Activated CD4-positive, alpha-beta T cell treated with anti-CD3 and anti-CD28 coated beads for 1 hour (primary cell): ENCODE data around the gene PACS2.

Experiments used
- DNase-seq: peaks from one replicate; pipeline ENCODE4 v3.0.0-alpha.2; 2020

The PACS2 gene

DNA sequence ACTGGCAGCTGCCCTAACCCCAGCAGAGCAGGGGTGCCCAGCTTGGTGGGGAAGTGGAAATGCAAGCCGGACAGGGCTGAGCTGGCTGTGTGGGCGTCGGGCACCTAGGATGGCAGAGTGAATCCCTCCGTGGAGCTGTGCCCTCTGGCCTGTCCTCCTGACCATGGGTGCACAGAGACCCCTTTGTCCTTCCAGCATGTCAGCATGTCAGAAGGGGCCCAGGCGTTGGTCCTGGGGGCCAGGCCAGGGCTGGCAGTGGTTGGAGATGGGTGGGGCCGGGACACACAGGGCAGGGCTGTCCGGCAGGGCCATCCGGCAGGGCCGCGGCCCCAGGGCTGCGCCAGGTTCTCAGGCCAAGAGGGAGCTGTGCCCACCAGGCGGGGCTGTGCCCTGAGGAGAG lies 75.0 kb downstream of the PACS2 start:
- no peak for DNase-seq

DNA sequence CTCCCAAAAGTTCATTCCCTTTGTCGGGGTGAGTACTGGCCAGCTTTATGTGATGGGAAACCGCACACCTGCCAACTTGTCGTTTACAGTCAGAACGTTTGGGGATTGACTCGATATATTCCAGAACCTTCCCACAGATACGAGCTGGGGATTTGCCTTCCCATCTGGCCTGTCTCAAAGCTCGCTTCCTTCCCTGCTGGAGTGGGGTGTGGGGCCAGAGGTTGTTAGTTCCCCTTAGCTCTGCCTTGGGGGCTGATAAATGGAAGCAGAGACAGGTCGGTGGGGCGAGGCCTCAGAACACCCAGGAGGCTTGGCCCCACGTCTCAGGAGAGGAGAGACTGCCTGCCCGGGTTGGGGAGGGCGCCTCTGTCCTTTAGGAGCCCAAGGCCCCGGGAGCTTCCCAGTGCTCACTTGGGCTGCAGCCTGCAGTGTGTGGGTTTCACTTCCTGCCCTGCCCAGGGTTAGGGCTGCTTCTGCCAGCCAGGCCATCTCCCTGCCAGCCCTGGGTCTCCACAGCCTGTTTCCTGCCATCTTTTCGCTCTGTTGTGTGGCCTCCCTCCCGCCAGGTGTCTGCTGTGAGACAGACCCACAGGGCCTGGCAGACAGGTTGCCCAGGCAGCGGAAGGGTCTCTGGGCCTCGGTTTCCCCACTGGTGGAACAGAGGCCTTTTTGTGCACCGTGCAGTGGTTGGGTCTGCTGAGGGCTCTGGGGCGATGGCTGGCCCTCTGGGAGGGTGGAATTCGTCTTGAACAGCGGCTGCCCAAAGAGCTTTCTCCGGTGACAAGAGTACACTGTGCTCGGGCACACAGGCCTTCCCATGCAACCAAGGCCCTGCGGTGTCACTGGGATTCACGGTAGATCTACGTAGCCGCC lies 75.7 kb downstream of the PACS2 start:
- no peak for DNase-seq

DNA sequence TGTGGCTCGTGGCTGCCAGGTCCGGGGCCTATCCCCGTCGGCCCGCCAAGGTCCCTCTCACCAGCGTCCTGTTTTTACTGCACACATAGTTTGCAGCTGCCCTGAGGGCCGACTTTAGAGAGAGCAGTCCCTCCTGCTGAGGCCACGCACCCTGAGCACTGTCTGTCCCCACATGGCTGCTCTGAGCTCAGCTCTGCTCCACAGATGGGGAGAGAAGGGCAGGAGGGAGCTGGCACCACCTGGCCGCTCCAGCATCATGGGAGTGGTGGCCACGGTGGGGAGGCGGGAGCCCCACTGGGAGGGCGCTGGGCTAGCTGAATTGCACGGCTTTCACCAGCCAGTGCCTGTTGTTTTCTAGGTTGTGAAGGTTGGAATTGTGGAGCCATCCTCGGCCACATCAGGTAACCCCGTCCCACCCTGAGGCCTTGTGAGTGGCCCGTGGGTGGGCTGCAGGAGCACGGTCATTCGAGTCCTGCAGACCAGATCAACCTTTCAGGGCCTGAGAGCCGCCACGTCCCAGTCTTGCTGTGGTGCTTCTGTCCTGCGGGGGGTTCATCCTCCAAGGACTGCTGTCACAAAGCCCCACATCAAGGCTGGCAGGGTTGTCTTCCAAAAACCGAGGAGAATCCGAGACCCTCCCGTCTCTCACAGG lies 76.4 kb downstream of the PACS2 start:
- DNase-seq, result no peak

DNA sequence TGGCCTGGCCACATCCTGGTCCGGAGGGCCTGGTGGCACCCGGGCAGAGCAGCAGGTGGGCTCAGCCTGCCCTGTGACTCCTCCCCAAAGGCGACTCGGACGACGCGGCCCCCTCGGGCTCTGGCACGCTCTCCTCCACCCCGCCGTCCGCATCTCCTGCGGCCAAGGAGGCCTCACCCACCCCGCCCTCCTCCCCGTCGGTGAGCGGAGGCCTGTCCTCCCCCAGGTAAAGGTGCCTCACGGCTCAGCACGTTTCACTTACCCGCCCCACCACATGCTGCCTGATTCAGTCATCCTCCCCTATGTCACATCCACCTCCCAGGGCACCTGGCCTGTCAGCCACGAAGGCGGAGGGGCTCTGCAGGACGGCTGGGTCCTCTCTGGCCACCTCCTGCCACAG lies 77.0 kb downstream of the PACS2 start:
- no peak for DNase-seq

DNA sequence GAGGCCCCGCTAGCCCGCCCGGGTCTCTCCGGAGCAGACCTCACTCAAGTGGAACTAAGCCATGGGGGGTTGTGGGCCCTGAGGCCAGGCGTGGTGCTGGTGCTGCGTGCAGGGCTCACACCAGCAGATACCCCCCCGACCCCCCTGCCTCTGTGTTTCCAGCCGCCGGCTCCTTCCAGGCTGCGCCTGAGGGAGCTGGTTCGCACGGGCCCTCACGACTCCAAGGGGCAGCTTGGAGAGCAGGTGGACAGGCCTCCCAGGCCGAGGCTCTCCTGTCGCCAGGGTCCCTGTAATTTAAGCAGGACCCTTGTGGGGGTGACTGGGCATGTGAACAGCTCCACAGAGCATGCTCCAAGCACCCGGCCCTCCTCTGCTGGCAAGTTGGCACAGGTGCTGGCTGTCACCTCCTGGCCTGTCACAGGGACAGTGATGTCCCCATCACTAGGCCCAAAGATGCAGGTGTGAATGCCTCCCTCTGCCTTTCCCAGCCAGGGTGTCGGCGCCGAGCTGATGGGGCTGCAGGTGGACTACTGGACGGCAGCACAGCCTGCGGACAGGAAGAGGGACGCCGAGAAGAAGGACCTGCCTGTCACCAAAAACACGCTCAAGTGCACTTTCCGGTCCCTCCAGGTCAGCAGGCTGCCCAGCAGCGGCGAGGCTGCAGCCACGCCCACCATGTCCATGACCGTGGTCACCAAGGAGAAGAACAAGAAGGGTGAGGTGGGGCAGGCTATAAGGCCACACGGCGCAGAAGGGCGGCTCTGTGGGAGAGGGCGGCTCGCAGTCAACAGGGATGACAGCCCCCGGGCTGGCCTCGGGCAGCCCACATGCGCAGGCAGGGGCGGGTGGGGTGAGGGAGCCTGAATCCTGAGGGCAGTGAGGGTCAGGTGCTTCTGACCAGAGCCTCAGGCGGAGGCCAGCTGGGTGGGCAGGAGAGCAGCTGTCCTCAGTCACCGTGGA lies 77.9 kb downstream of the PACS2 start:
- DNase-seq, result no peak

DNA sequence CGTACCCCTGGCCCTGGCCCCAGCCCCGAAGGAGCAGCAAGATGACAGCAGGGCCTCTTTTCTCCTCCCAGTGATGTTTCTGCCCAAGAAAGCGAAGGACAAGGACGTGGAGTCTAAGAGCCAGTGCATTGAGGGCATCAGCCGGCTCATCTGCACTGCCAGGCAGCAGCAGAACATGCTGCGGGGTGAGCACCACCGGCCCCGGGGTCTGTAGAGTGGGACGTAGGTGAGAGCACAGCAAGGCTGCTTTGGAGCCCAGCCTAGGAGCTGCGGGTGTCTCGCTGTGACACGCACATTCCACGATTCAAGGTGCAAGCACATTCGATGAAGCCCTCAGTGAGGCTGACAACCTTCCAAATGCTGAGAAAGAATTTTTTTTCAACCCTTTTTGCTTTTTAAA lies 78.6 kb downstream of the PACS2 start:
- no peak for DNase-seq

DNA sequence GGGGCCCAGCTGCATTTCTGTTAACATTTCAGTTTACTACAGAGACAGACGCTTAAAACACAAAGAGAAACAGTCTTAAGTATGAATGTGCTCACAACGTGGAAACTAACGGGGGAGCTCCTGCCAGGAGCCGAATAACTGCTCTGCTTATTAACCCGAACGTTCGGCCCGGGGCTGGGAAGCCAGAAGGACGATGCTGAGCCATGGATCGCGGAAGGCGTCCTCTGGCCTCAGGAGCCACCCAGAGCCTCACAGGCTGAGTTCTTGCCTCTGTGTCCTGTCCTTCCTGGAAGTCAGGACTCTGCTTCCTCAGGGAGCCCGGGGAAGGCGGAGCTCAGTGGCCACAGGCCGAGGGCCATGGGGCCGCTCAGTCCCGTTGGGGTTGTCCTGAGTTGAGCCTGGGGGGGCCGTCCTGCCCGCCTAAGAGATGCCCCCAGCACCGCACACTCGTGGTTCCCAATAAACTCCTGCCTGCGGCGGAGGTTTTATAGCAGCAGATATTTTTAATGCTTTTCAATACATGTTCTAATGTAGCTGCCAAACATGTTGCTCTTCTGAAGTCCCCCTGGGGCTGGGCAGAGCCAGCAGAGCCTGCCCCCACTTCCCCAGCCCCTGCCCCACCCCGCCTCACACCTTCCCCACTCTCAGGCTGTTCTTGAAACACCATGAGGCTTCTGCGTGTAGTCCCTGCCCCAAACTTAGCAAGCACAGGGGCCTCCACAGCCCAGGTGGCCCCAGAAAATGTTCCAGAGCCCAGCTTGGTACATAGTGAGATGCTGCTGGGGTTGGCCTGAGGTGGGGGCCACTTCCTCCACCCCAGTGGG lies 80.4 kb downstream of the PACS2 start:
- DNase-seq, result no peak

DNA sequence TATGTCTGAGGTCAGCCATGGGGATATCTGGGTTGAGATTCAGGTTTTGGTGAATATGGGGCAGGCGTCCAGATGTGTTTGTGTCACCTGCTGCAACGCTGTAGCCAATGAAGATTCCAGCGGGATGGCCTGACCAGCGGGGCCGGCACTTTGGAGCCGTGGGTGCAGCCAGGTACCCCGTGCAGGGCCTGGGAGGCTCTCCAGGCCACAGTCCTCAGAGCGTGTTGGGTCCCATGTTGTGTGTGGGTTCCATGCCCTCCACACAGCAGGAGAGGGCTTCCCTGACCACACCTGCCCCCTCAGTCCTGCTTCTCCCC lies 80.9 kb downstream of the PACS2 start:
- DNase-seq, result no peak

DNA sequence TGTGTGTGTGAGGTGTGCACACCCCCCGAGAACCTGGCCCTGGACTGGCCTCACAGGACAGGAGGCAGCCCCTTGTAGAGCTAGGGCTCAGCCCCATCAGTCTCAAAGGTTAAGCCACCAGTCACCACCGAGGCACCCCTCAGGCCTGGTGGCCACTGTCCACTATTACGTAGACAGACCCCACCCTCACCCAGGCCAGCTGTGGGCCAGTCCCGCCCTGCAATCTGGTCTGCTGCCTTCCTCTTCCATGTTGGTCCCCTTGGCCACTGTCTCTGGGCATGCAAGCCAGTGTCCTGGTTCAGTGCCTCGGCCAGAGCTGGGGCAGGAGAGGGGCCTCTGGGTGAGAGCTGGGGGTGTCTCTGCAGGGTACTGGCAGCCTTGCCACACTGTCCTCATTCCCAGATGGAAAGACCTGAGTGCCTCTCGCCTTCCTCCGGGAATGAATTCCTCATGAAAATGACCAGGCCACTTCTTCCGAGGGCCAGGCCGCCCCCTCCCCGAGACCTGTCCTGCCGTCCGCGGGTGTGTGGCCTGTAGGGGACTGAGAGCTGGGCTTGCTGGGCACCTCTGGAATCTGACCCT lies 82.9 kb downstream of the PACS2 start:
- DNase-seq, result no peak

DNA sequence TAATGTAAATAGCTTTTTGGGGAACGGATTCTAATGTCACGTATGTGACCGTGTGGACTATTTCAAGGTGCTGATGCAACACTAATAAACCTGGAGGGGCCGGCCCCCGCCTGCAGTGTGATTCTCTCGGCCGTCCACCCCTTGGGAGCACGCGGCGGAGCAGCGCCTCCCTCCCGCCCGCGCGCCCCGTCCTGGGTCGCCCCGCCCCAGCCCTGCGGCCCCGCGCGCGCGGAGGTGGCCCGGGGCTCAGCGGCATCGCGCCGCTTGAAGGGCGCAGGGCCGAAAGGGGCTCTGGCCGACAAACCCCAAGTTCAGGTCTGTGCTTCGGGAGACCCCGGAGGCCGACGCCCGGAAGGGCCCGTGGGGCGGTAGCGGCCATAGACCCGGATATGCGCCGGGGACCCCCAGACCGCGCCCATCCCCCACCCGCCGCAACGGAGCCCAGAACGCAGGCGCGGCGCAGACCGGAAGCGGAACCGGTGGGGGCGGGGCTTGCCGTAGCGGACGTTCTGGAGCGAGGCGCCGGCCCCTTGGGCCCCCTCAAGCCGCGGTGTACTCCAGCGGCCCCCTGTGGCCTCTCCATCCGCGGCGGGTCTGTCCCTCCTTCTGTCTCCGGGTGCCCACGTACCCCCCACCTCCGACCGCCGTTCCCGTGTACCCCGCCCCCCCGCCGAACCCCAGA lies 83.6 kb downstream of the PACS2 start, which contains the start of gene TEX22:
Gene TEX22, plus strand, starts transcription at position 495 of the 682 bp plus-strand sequence. CDS start 803 bp downstream, outside the sequence.
- peak; percentile 82 for DNase-seq

DNA sequence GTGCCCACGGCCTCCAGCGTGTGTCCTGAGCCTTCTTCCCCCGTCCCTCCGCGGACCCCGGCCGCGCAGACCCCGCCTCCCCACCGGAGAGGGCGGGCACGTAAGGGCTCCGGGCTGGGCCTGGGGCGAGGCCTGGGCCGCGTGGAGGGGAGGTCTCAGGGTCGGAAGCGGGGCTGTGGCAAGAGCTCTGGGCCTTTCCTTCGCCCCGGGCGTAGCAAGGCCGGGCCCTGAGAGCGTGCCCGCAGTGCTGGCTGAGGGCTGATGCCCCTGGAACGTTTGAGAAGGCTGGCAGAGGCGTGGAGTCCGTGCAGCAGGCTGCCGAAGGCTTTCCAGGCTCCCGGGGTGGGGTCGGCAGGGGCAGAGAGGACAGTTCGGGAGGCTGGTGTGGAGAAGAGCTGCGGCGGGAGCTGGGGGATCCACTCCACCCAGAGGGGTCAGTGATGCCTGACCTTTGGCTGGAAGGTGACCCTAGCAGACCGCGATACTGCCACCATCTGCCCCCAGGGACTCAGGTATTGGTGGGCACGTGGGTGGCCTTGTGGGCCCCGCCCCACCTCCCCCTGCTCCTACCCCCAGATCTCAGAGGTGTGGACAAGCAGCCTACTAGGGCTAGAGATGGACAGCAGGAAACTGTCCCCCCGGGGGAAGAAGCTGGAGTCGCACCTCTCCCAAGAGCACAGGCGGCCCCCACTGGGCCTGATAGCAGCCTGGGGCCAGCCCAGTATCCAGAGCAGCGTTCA lies 84.3 kb downstream of the PACS2 start:
- peak; percentile 16 for DNase-seq

DNA sequence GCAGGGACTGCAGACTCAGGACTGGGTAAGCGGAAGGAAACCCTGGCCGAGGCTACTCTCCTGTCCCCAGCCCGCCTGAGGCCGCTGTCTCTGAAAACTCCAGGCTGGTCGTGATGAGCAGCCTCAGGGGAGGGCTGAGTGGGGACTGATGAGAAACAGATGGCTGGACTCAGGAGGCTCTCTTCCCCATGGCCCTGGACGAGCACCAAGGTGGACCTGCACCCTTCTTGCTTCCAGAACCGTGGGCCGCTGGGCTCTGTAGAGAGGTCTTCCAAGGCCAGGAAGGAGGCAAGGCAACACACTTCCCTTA lies 84.9 kb downstream of the PACS2 start:
- DNase-seq, result no peak

DNA sequence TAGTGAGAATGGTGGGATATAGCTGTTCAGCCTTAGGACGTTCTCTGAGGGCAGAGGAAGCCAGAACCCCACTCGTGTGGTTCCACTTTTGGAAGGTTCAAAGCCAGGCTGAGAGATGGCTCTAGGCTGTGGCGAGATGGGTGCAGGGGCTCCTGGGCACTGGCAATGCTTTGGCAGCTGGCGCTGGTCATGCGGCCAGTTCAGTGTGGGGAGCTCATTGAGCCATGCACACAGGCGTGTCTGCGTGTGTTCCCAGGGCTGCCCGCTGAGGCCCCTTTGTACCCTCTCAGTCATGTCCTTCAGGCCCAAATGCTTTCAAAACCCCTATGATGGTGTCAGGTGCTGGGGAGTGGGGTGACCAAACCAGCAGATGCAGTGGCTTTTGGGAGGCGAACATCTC lies 85.5 kb downstream of the PACS2 start:
- no peak for DNase-seq

DNA sequence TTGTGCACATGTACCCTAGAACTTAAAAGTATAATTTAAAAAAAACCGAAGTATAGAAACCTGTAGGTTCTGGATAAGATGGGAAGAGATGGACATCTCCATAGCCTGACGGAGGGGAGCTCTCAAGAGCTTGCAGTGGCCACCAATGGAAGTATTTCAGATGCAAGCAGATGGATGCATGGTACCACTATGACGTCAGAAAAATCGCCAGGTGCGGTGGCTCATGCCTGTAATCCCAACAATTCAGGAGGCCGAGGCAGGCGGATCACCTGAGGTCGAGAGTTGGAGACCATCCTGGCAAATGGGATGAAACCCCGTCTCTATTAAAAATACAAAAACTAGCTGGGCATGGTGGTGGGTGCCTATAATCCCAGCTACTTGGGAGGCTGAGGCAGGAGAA lies 87.2 kb downstream of the PACS2 start:
- no peak for DNase-seq

DNA sequence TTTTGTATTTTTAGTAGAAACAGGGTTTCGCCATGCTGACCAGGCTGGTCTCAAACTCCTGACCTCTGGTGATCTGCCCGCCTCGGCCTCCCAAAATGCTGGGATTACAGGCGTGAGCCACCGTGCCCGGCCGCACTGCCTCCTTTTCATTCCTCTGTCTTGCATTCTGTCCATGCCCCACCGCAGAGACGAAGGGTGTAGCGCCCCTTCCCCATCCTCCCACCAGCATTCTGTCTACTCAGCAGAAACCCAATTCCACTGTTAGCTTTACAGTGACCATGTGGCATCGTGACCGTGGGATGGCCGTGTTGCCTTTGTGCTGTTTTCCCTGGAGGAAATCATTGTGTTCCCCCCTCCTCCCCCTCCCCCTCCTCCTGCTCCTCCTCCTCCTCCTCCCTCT lies 94.0 kb downstream of the PACS2 start:
- DNase-seq, result no peak

DNA sequence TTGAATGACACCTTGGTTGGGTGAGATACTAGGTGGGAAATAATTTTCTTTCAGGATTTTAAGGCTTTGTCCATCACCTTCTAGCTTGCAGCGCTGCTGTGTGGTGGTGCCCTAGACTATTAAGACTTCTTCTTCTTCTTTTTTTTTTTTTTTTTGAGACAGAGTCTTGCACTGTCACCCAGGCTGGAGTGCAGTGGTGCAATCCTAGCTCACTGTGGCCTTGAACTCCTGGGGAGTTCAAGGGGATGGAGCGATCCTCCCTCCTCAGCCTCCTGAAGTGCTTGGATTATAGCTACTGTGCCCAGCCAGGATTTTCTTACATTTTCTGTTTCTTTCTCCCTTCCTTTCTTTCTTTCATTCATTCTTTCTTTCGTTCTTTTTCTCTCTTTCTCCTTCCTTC lies 94.8 kb downstream of the PACS2 start:
- no peak for DNase-seq

DNA sequence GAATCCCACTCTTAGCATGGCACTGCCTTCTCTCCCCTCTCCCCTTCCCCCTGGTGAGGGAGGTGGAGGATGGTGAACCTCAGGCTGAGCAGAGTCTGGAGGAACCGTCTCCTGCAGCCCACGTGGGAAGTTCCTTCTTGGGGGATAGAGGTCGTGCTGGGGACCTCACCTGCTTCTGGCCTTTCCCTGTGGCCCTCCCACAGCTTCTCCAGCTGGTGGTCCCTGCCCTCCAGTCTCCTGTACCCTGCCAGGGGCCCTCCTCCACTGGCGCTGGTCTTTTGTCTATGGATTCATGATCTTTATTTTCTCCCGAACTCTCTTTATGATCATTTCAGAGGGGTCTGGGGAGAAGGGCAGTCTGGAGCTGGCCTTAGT lies 96.1 kb downstream of the PACS2 start:
- DNase-seq, result no peak

DNA sequence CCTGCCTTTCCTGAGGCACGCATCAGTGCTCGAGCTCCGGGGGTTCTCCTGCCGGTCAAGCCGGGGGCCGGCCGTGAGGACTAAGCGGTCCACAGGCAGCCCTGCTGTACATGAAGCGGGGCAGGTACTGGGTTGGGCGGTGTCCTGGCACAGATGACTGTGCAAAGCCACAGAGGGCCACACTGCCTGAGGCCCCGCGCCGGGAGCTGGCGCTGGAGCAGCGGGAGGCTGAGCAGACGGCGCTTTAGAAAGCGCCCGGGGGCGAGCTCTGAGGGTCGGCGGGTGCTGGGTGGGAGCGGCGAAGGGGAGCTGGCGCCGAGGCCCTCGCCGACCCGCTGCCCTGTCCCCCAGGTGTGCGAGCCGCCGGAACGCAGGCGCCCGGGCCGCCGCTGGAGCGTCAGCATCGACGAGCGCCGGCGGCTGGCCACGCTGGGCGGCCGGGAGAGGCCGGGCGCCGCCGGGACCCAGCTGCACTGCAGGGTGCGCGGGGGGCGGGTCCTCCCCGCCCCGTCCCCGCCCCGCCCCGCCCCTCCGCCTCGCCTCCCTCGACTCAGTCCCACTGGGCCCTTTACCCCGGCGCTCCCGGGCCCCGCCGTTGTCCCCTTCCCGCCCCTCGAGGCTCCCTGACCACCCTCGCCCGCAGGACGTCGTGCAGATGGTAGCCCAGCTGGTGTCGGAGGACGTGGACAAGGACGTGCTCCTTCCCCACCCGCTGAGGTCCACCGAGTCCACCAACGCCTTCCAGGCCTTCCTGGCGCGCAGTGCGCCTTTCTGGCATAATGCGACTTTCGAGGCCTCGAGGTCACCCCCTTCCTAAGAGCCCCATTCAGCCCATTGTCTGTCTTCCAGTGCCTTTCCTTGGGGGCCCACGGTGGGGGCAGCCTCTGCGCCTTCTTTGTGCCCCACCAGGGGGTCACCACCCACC lies 96.7 kb downstream of the PACS2 start:
- no peak for DNase-seq

DNA sequence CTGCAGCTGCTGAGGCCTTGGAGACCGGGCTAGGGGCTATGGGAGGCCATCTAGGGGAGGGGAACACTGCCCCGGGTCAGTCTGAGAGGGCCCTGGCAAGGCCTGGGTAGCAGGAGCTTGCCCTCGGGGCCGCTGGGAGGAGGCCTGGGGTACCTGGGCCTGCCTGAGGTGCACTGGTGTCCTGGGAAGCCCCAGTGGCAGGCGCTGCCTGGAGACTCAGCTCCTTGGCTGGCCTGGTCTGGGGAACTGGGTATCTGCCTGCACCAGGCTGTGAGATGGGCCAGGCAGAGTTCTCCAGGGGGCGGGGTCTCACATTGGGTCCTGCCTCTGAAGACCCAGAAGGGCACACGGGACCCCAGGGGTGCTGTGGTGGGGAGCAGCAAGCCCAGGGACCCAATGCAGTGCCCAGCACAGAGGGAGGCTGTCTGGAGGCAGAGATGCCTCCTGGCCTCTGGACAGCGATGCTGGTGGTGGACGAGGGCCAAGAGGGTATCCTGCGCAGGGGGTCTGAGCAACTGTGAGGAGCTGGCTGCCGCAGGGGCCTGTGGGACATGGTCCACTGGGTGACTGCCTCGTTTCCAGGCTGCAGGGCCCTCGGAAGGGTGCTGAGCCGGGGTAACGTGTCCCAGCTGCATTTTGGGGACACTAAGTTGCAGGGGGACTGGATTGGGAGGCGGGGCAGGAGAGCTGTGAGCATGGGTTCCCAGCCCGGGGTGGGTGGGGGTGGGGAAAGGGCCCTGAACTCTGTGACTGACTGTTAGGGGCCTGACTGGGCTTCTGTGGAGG lies 97.6 kb downstream of the PACS2 start:
- no peak for DNase-seq
